Central memory CD8-positive, alpha-beta T cell (primary cell): Measurements from ENCODE around the gene ZHX3.
"Not testable (repeated sequence)": the region's sequence is repeated elsewhere in the genome, so short reads cannot be mapped to it uniquely, and the experiment has no call there.

ENCODE experiments used
- ATAC-seq: fragments of 150-1000 bp; cut with Tn5 transposase; replicated peaks from 2 replicates; pipeline ENCODE4 v1.10.0; 2022; ENCODE audit warnings: mild to moderate bottlenecking, moderate FRiP score, moderate number of reproducible peaks; ENCODE audit not compliant: poor library complexity, severe bottlenecking; ENCODE audit errors: extremely low read depth
- DNase-seq, 2 donors: peaks; one replicate each; pipeline ENCODE4 v3.0.0; 2021; ENCODE audit warnings: low spot score in 2 of 2
- H3K27ac Mint-ChIP-seq: one replicate; pipeline ENCODE4 v1.8.0; 2022; ENCODE audit warnings: low read depth, mild to moderate bottlenecking, moderate library complexity, mixed read lengths
- H3K27me3 Mint-ChIP-seq: one replicate; pipeline ENCODE4 v1.8.0; 2022; ENCODE audit warnings: mixed read lengths
- H3K36me3 Mint-ChIP-seq: one replicate; pipeline ENCODE4 v1.8.0; 2022; ENCODE audit warnings: mild to moderate bottlenecking, moderate library complexity, mixed read lengths; ENCODE audit not compliant: insufficient read depth
- H3K4me1 Mint-ChIP-seq: one replicate; pipeline ENCODE4 v1.8.0; 2022; ENCODE audit warnings: mixed read lengths
- H3K4me3 Mint-ChIP-seq: one replicate; pipeline ENCODE4 v1.8.0; 2022; ENCODE audit warnings: mild to moderate bottlenecking, moderate library complexity, mixed read lengths
- H3K9me3 Mint-ChIP-seq: one replicate; pipeline ENCODE4 v1.8.0; 2022; ENCODE audit warnings: mixed read lengths

Gene ZHX3

DNA sequence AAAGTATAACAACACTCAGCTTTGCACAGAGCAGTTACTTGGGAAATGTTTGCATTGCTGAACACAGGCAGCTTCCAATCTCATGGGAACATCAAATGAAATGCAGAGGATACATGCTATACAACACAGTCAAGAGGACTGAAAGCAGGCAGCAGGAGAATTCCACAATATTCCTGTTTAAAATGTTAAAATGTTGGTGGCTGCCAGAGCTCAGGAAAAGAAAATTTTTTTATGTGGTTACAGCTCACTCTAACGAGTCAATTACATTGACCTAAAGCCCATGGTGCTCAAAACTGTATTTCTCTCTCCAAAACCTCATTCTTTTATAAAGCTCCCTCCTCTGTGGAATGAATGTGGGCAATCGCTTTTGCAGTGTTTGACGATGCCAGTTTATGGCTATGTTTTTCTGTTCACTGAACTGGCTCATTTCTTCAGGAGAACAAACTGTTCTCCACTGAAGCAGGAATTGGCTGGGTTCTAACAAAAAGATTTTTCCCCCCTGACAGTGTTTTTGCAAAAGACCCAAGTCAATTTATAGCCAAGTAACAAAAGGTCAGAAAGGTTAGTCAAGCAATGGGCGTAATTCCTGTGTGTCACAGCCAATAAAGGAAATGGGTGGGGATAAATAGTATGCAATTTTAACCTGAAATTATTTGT lies 69.0 kb downstream of the ZHX3 start:
- Mint-ChIP-seq H3K4me3 (no peak overlapping the region), H3K4me1 (peaks cover 5% of the 10 kb centered on the region), H3K27ac (no peak overlapping the region), H3K27me3 (no peaks in the 10 kb centered on the region), H3K9me3 (no peaks in the 10 kb centered on the region), H3K36me3 (no peaks in the 10 kb centered on the region)
- no peak for DNase-seq
- ATAC-seq: no peak

DNA sequence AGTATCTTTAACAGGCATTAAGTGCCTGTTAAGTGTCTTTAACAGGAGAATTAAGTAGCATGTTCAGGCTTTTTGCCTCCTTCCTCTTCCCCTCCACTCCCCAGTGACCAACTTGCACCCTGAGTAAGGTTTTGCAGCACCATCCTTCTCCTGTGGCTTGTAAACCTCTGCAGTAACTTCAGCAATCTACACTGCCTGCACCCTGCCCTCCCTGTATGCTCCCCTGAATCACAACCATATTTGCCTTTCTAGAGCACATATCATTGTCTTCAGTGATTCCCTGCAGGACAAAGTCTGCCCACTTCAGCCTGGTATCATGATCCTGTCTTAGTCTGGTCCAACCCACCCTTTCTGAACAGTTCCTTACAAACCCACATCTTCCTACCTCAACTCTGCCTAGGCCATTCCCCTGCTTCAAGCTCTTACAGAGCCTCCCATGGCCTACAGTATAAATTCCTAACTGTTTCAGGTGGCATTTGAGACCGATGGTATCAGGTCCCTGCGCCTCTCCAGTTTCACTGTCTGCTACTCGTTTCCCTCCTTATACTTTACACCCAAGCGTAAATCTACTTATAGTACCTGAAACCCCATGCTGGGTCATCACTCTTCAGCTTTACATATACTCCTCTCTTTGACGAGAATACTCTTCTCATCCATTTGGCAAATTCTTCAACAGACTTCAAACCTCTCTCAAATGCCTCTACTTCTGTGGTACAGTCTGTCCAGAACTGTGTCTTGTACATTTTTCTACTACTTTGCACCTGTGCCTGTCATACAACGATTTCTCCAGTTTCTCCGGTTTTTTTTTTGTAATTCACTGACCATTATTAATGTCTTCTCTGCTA lies 69.8 kb downstream of the ZHX3 start:
- no peaks in the 10 kb centered on the region for H3K9me3 Mint-ChIP-seq
- H3K4me1 Mint-ChIP-seq: peaks cover 8% of the 10 kb centered on the region
- H3K27ac Mint-ChIP-seq: no peak overlapping the region
- H3K27me3 Mint-ChIP-seq: no peaks in the 10 kb centered on the region
- ATAC-seq (no peak), DNase-seq (no peak)
- H3K36me3 Mint-ChIP-seq: no peaks in the 10 kb centered on the region
- H3K4me3 Mint-ChIP-seq: no peak overlapping the region

DNA sequence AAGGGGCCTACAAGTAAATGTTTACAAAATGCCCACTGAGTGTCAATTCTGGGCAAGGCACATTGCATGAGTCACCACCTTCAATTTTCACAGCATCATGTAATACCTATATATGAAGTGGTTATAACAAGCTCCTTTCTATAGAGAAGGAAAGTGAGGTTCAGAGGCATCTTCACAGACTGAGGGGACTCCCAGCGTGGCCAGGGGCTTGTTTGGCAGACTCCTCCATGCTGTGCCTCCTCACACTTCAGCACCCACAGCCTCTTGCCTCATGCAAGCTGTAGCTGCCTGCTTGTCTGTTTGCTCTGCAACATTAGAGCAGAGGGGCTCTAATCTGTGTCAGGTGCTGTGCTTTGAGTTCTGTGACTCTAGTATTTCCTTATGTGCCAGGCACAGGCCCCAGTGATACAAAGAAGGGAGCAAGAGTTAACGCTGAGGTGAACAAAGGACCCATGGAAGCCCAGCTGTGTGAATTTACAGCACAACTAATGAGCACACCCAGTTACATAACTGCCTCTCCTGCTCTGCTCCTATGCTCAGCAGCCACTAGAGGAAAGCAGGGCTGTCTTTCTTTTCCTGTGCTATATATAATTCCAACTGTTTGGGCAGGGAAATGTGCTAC lies 72.3 kb downstream of the ZHX3 start:
- Mint-ChIP-seq H3K36me3 (no peaks in the 10 kb centered on the region), H3K4me1 (peaks cover 10% of the 10 kb centered on the region), H3K9me3 (no peaks in the 10 kb centered on the region), H3K27me3 (no peaks in the 10 kb centered on the region), H3K27ac (no peak overlapping the region), H3K4me3 (no peak overlapping the region)
- DNase-seq (no peak), ATAC-seq (no peak)

DNA sequence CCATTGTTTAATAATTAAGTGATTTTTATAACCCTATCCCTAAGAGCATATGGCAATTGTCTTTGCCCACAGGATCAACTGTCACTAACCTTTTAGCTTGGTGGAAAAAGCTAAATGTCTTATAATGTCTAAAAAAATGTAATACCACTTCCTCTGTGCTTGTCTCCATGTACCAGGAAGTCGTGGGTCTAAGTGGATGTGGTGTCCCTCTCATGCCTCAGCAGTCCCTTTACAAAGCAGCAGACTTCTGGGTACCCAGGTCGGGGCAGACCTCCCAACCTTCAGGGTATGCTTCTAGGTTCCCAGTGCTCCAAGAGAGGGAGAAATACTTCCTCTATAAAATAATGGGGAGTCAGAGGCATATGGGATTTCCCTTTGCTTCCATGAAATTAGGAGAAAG lies 74.7 kb downstream of the ZHX3 start:
- no peak for DNase-seq
- no peaks in the 10 kb centered on the region for H3K9me3 Mint-ChIP-seq
- H3K4me1 Mint-ChIP-seq: peaks cover 10% of the 10 kb centered on the region
- no peaks in the 10 kb centered on the region for H3K36me3 Mint-ChIP-seq
- ATAC-seq: peak; percentile 24
- no peak overlapping the region for H3K4me3 Mint-ChIP-seq
- no peak overlapping the region for H3K27ac Mint-ChIP-seq
- H3K27me3 Mint-ChIP-seq: no peaks in the 10 kb centered on the region

DNA sequence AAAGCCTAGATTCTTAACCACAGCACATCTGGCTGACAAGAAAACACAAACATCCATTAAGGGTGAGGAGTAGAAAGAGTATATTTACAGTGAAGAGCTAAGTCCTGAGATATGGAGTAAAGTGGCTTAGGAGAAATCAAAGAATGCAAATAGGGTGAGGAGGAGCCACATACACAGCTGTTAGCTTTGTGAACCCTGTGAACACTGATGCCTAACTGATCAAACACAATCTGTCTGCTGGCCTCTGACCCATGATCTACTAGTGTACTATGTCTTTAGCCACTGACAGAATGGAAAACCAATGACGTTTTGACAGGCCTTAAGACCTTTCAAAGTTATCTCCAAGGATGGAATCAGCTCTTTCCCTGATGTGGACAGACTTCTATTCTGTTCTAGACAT lies 75.2 kb downstream of the ZHX3 start:
- ATAC-seq (no peak), DNase-seq (no peak)
- H3K36me3 Mint-ChIP-seq: no peaks in the 10 kb centered on the region
- H3K27me3 Mint-ChIP-seq: no peaks in the 10 kb centered on the region
- peaks cover 10% of the 10 kb centered on the region for H3K4me1 Mint-ChIP-seq
- peak overlapping the region; percentile 11 for H3K27ac Mint-ChIP-seq
- H3K4me3 Mint-ChIP-seq: no peak overlapping the region
- H3K9me3 Mint-ChIP-seq: no peaks in the 10 kb centered on the region

DNA sequence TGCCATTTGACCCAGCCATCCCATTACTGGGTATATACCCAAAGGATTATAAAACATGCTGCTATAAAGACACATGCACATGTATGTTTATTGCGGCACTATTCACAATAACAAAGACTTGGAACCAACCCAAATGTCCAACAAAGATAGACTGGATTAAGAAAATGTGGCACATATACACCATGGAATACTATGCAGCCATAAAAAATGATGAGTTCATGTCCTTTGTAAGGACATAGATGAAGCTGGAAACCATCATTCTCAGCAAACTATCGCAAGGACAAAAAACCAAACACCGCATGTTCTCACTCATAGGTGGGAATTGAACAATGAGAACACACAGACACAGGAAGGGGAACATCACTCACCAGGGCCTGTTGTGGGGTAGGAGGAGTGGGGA lies 80.3 kb downstream of the ZHX3 start:
- not testable (repeated sequence) for DNase-seq, H3K36me3 Mint-ChIP-seq, ATAC-seq, H3K4me3 Mint-ChIP-seq, H3K27me3 Mint-ChIP-seq, H3K9me3 Mint-ChIP-seq, H3K4me1 Mint-ChIP-seq, H3K27ac Mint-ChIP-seq

DNA sequence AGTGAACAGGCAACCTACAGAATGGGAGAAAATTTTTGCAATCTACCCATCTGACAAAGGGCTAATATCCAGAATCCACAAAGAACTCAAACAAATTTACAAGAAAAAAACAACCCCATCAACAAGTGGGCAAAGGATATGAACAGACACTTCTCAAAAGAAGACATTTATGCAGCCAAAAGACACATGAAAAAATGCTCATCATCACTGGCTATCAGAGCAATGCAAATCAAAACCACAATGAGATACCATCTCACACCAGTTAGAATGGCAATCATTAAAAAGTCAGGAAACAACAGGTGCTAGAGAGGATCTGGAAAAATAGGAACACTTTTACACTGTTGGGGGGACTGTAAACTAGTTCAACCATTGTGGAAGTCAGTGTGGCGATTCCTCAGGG lies 80.7 kb downstream of the ZHX3 start:
- not testable (repeated sequence) for H3K27me3 Mint-ChIP-seq

DNA sequence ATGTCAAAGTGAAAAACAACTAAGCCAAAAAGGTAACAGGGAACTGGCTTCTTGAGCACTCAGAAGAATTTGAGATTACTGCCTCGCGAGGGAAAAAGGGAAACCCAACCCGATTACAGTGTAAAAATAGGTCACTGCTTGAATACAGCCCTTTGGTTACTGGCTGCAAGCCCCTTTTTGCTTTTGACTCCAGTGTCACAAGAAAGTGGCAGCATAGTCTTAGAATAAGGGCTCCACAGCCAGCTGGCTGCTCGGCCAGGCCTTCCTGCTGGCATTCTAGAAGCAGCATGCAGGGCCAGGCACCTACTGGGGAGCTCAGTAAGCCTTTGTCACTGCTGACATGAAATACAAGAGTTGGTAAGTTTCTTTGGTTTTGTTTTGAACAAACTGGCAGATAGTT lies 83.0 kb downstream of the ZHX3 start:
- ATAC-seq (no peak), DNase-seq (no peak)
- no peaks in the 10 kb centered on the region for H3K27me3 Mint-ChIP-seq
- H3K9me3 Mint-ChIP-seq: no peaks in the 10 kb centered on the region
- H3K27ac Mint-ChIP-seq: no peak overlapping the region
- H3K4me3 Mint-ChIP-seq: no peak overlapping the region
- peaks cover 7% of the 10 kb centered on the region for H3K4me1 Mint-ChIP-seq
- H3K36me3 Mint-ChIP-seq: no peaks in the 10 kb centered on the region

More for the DNA sequence above, 80.7 kb downstream of the ZHX3 start:
- not testable (repeated sequence) for ATAC-seq, H3K27ac Mint-ChIP-seq, H3K36me3 Mint-ChIP-seq, DNase-seq, H3K4me1 Mint-ChIP-seq, H3K9me3 Mint-ChIP-seq, H3K4me3 Mint-ChIP-seq

DNA sequence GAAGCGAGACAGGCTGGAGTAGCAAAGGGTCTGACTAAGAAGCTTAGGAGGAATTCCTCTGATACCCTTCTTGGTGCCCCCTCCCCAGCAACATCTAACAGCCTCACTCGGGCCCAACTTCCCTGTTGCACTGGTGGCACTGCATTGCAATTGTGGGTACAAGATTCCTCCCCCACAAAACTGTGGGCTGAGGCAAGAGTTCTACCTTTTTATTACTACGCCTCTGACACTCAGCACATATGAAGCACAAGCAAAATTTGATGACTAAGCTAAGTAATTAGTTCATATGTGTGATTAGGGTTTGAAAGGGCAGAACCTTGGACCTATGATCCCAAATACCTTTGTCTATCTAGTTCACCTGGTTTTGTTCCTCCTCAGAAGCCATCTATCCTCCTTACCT lies 83.5 kb downstream of the ZHX3 start:
- H3K27ac Mint-ChIP-seq: no peak overlapping the region
- no peaks in the 10 kb centered on the region for H3K27me3 Mint-ChIP-seq
- H3K4me3 Mint-ChIP-seq: no peak overlapping the region
- no peak for DNase-seq
- peaks cover 7% of the 10 kb centered on the region for H3K4me1 Mint-ChIP-seq
- H3K36me3 Mint-ChIP-seq: no peaks in the 10 kb centered on the region
- H3K9me3 Mint-ChIP-seq: no peaks in the 10 kb centered on the region
- ATAC-seq: no peak

DNA sequence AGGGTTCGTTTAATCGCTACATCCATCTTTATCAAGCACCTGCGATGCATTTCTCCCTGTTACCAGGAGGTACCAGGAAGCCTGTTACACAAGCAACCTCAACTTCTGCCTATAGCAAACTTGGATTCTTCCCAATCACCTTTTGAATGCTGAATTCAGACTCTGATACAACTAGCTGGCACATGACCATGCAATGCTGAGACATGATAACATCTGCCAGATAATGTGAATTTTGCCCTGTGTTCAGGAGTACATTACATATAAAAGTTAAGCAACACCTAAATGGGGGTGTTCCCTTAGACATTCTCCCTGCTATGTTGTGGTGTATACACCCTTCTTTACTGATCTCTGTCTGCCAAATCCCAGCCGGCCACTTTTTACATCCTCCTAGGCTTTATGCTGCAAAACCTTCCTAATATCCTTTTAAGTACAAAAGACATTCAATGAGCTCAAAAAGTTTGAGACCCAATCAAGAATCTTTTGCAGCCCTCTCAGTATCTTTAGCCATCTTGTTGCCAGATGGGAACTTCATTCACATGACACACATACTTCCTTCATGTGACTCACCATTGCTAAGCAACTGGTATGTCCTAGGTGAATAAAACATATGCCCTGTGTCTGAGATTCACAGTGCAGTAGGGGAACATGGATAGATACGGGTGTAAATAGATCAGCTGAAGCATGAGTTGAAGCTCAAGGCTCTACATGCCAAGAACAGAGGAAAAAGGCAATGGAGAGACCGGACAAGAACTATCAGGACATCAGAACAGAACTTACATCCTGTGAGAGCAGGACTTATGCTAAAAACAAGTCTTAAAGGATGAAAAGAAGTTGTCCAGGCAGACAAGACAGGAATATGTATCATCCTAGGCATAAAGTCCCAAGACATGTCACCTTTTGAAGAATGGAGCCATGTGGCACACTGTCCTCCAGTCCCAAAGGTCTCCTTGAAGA lies 84.3 kb downstream of the ZHX3 start:
- no peak overlapping the region for H3K4me3 Mint-ChIP-seq
- no peaks in the 10 kb centered on the region for H3K9me3 Mint-ChIP-seq
- H3K27me3 Mint-ChIP-seq: no peaks in the 10 kb centered on the region
- H3K36me3 Mint-ChIP-seq: no peaks in the 10 kb centered on the region
- no peak for DNase-seq
- ATAC-seq: no peak
- no peak overlapping the region for H3K27ac Mint-ChIP-seq
- peaks cover 7% of the 10 kb centered on the region for H3K4me1 Mint-ChIP-seq

DNA sequence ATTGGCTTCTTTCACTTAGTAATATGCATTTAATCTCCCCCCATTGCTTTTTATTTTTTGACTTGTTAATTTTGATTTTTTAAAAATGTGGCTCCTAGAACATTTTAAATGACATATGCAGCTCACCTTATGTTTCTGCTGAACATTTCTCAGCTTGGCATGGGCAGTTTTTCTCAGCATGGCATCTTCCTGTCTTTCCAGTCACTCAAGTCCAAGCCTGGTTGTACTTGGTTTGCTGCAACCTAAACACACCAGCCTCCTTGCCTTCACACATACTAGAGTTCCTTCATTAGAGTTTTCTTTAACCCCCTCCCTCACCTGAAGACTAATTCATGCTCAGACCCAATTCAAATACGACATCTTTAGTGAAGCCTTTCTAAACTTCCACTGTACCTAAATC lies 86.4 kb downstream of the ZHX3 start:
- H3K27ac Mint-ChIP-seq: no peak overlapping the region
- H3K36me3 Mint-ChIP-seq: no peaks in the 10 kb centered on the region

DNA sequence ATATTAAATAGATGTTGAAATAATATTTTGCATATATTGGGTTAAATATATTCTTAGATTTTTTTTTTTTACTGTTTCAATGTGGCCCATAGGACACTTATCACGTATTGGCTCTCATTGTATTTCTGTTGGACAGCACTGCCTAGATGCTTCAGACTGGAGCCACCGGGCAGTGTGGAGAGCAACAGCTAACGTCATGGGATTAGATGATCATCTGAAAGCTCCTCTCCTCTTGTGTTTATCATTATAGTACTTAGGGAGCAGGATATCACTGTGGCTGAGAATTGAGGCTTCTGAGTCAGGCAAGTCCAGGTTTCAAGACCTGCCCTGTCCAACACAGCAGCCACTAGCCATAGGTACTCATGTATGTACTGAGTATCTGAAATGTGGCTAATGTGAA lies 87.4 kb downstream of the ZHX3 start:
- no peak overlapping the region for H3K27ac Mint-ChIP-seq
- H3K9me3 Mint-ChIP-seq: no peaks in the 10 kb centered on the region
- H3K4me3 Mint-ChIP-seq: no peak overlapping the region
- no peaks in the 10 kb centered on the region for H3K36me3 Mint-ChIP-seq
- no peak for ATAC-seq
- H3K27me3 Mint-ChIP-seq: no peaks in the 10 kb centered on the region
- peaks cover 7% of the 10 kb centered on the region for H3K4me1 Mint-ChIP-seq
- no peak for DNase-seq

More for the DNA sequence above, 86.4 kb downstream of the ZHX3 start:
- Mint-ChIP-seq H3K4me3 (no peak overlapping the region), H3K4me1 (peaks cover 7% of the 10 kb centered on the region), H3K9me3 (no peaks in the 10 kb centered on the region), H3K27me3 (no peaks in the 10 kb centered on the region)
- DNase-seq (no peak), ATAC-seq (no peak)
